RPMI8226 (cell line): ENCODE results near the gene ARL2.

Experiments
- DNase-seq: peaks from one replicate; pipeline ENCODE4 v3.0.0-alpha.2; 2015

Gene ARL2

GRCh38 chr11:65051398-65051858 is 37.5 kb downstream of the ARL2 start:
- DNase-seq = no peak

DNA sequence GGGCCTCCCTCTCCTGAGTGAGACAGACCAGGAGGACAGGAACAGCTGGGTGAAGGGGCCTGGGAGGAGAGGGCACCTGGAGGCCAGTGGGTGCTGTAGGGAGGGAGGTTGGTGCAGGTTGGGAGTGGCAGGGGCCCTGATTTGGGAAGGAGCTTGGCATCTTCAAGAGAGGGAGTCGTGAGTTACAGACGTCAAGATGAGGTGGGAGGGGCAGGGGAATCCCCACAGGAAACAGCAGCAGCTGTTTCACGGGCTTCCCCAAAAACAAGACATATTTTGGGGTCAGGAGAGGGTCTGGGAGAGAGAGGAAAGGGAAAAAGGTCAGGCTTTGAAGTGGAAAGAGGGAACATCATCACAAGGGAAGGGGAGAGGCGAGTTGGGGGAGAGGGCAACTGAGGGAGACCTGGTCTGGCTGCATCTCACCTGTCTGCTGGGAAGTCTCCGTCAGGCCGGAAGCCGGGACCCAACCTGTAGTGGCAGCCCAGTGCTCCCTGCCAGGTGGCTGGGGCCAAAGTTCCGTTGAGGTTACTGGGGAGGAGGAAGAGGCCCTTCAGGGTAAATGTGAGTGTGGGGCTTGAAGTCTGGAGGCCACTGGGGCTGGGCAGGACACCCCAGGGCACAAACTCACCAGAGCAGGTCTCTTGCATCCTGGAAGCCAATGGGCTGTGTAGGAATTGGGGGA is 40.0 kb downstream of the ARL2 start:
- peak; percentile 17 for DNase-seq

DNA sequence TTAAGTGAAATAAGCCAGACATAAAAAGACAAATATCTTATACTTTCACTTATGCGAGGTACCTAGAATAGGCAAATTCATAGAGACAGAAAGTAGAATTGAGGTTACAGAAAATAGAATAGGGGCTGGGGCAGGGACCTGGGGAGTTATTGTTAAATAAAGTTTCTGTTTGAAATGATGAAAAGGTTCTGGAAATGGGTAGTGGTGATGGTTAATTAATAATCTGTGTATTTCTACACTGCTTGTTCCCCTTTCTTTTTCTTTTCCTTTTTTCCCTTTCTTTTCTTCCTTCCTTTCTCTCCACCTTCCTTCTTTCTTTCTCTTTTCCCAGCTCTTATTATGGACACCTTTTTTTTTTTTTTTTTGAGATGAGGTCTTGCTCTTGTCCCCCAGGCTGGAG is 41.6 kb downstream of the ARL2 start:
- DNase-seq = no peak

GRCh38 chr11:65056999-65057398 is 43.0 kb downstream of the ARL2 start:
- DNase-seq = no peak

GRCh38 chr11:65057526-65057925 is 43.6 kb downstream of the ARL2 start:
- DNase-seq = no peak

DNA sequence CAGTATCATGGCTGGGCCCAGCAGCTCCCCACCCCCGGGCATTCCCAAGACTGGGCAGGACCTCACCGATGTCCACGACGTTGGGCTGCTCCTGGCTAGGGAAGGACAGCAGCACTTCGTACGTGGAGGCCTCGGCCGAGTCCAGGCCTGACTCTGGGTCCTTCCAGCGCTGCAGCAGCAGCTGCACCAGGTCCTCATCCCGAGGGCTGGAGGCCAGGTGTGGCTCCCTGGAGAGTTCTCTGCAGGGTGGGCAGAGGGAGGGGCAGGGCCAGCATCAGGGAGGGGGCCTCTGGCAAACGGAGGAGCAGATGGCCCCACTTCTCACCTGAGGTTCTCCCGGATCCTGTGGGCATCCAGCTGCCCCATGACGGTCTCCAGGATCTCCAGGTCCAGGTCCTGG is 44.1 kb downstream of the ARL2 start:
- no peak for DNase-seq

GRCh38 chr11:65058419-65059054 is 44.6 kb downstream of the ARL2 start, which contains the start of gene NAALADL1:
TSS of gene NAALADL1 (minus strand) at chr11:65058553. CDS start at chr11:65058521, 32 bp downstream.
- DNase-seq = no peak

DNA sequence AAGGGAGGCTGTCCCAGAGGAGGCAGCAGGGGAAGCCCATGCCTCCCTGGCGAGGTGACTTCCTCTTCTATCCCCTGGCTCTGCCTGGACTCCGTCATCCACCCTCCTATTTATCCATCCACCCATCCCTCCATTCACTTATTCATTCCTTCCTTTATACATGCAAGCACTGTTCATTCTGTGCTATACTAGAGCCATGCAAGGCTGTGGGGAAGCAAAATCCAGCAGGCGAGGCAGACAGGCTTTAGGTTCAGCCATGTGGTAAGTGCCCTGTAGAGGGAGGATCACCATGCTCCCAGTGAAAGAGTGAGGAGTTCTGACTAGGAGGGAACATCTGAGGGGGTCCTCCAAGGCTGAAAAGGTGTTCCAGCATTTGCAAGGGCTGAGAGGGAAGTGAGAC is 45.6 kb downstream of the ARL2 start:
- no peak for DNase-seq

- DNase-seq = no peak
These were observed 46.2 kb downstream of the ARL2 start for GRCh38 chr11:65059959-65060824.

DNA sequence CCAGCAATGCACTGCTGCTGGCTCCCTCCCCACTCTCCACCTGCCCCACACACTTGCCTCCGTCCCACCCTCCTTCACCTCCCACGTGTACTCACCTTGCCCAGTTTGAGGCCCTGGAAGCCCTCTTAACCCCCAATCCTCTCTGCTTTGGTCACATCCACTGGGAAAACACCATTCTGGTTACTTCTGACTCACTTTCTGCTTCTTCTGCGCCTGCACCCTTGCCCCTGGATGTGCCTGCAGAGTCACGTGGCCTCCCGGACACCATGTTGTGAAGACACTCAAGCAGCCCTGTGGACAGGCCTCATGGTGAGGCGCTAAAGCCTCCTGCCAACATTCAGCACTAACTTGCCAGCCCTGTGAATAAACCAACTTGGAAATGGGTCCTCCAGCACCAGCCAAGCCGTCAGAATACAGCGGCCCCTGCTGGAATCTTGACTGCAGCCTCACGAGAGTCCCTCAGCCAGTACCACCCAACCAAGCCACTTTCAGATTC is 47.0 kb downstream of the ARL2 start:
- DNase-seq = peak; percentile 70

GRCh38 chr11:65063532-65063931 is 49.6 kb downstream of the ARL2 start:
- DNase-seq = no peak

GRCh38 chr11:65064847-65065240 is 50.9 kb downstream of the ARL2 start:
- no peak for DNase-seq

GRCh38 chr11:65065851-65066250 is 51.9 kb downstream of the ARL2 start:
- DNase-seq = no peak

- DNase-seq = no peak
These were observed 52.4 kb downstream of the ARL2 start for GRCh38 chr11:65066315-65066714.

GRCh38 chr11:65066805-65067291 is 52.9 kb downstream of the ARL2 start:
- DNase-seq = peak; percentile 34

- DNase-seq = no peak
These were observed 53.5 kb downstream of the ARL2 start for GRCh38 chr11:65067446-65067845.

GRCh38 chr11:65069217-65069616 is 55.3 kb downstream of the ARL2 start:
- no peak for DNase-seq
